GM21737 (cell line): Measurements from ENCODE around the gene PRDM16.

Experiments used
- ATAC-seq: cut with Tn5 transposase; IDR thresholded peaks from one replicate; pipeline ENCODE4 v1.9.1; 2021; ENCODE audit warnings: mild to moderate bottlenecking, moderate library complexity; ENCODE audit not compliant: unreplicated experiment

The PRDM16 gene

GRCh38 chr1:3138623-3139151 lies 69.7 kb downstream of the PRDM16 start:
- ATAC-seq: no peak

- ATAC-seq: no peak
These were observed 70.4 kb downstream of the PRDM16 start for GRCh38 chr1:3139451-3139852.

- ATAC-seq: no peak
These were observed 70.9 kb downstream of the PRDM16 start for GRCh38 chr1:3139871-3140361.

- no peak for ATAC-seq
These were observed 71.4 kb downstream of the PRDM16 start for GRCh38 chr1:3140437-3140836.

GRCh38 chr1:3141129-3141528 lies 72.1 kb downstream of the PRDM16 start:
- ATAC-seq: no peak

GRCh38 chr1:3141836-3142235 lies 72.8 kb downstream of the PRDM16 start:
- no peak for ATAC-seq

GRCh38 chr1:3142236-3142635 lies 73.2 kb downstream of the PRDM16 start:
- no peak for ATAC-seq

- no peak for ATAC-seq
These were observed 73.7 kb downstream of the PRDM16 start for GRCh38 chr1:3142751-3143150.

- no peak for ATAC-seq
These were observed 76.7 kb downstream of the PRDM16 start for GRCh38 chr1:3145532-3146325.

- ATAC-seq: no peak
These were observed 77.5 kb downstream of the PRDM16 start for GRCh38 chr1:3146458-3146857.

- no peak for ATAC-seq
These were observed 77.9 kb downstream of the PRDM16 start for GRCh38 chr1:3146907-3147306.

- no peak for ATAC-seq
These were observed 79.2 kb downstream of the PRDM16 start for GRCh38 chr1:3148171-3148570.

GRCh38 chr1:3149277-3149676 lies 80.3 kb downstream of the PRDM16 start:
- ATAC-seq: no peak

GRCh38 chr1:3151456-3151855 lies 82.5 kb downstream of the PRDM16 start:
- ATAC-seq: no peak

GRCh38 chr1:3152143-3152542 lies 83.1 kb downstream of the PRDM16 start:
- ATAC-seq: no peak

- ATAC-seq: no peak
These were observed 84.2 kb downstream of the PRDM16 start for GRCh38 chr1:3153197-3153596.

GRCh38 chr1:3153902-3154795 lies 85.1 kb downstream of the PRDM16 start:
- no peak for ATAC-seq

GRCh38 chr1:3155056-3155925 lies 86.3 kb downstream of the PRDM16 start:
- ATAC-seq: no peak

- no peak for ATAC-seq
These were observed 86.9 kb downstream of the PRDM16 start for GRCh38 chr1:3155926-3156220.

- ATAC-seq: no peak
These were observed 87.9 kb downstream of the PRDM16 start for GRCh38 chr1:3156936-3157335.

GRCh38 chr1:3158347-3158746 lies 89.3 kb downstream of the PRDM16 start:
- ATAC-seq: no peak
